H9 (cell line): ENCODE data around the gene KCNN3. TPM values are rescaled to one million over a fixed set of nuclear protein-coding genes. Genes with fewer than 3 reads are reported as not detected.

Experiments
- DNase-seq: peaks from one replicate; pipeline ENCODE4 v3.0.0-alpha.2; 2017
- H2AFZ ChIP-seq: one replicate; pipeline ENCODE4 v1.6.1; 2013; ENCODE audit warnings: mild to moderate bottlenecking, low read length, control low read depth, moderate library complexity
- H2AK5ac ChIP-seq: 2 replicates; pipeline ENCODE4 v1.6.1; 2013; ENCODE audit warnings: low read length, control low read depth, mixed read lengths; ENCODE audit not compliant: insufficient read length
- H2BK120ac ChIP-seq: one replicate; pipeline ENCODE4 v1.6.1; 2013; ENCODE audit warnings: low read depth, mild to moderate bottlenecking, low read length, control low read depth, inconsistent platforms; ENCODE audit not compliant: poor library complexity, severe bottlenecking
- H2BK12ac ChIP-seq: 2 replicates; pipeline ENCODE4 v1.6.1; 2013; ENCODE audit warnings: low read length, control low read depth, mixed read lengths, low read depth; ENCODE audit not compliant: insufficient read length
- H2BK15ac ChIP-seq: 2 replicates; pipeline ENCODE4 v1.6.1; 2013; ENCODE audit warnings: low read depth, low read length, control low read depth
- H2BK20ac ChIP-seq: one replicate; pipeline ENCODE4 v1.6.1; 2013; ENCODE audit warnings: low read depth, mild to moderate bottlenecking, low read length, control low read depth, inconsistent platforms; ENCODE audit not compliant: poor library complexity, severe bottlenecking
- H2BK5ac ChIP-seq: 2 replicates; pipeline ENCODE4 v1.6.1; 2013; ENCODE audit warnings: low read length, control low read depth, mixed read lengths; ENCODE audit not compliant: insufficient read length
- H3K14ac ChIP-seq: 2 replicates; pipeline ENCODE4 v1.6.1; 2013; ENCODE audit warnings: low read length, control low read depth; ENCODE audit not compliant: insufficient read depth
- H3K18ac ChIP-seq: 2 replicates; pipeline ENCODE4 v1.6.1; 2013; ENCODE audit warnings: low read depth, mild to moderate bottlenecking, mixed read lengths, low read length, control low read depth; ENCODE audit not compliant: insufficient read length
- H3K23ac ChIP-seq: 2 replicates; pipeline ENCODE4 v1.6.1; 2013; ENCODE audit warnings: low read length, control low read depth, mixed read lengths, low read depth; ENCODE audit not compliant: insufficient read length
- H3K23me2 ChIP-seq: 2 replicates; pipeline ENCODE4 v1.6.1; 2013; ENCODE audit warnings: low read depth, mild to moderate bottlenecking, mixed read lengths, low read length, control low read depth; ENCODE audit not compliant: insufficient read length, poor library complexity, severe bottlenecking
- H3K27ac ChIP-seq: 2 replicates; pipeline ENCODE4 v1.5.1; 2013; ENCODE audit warnings: low read length, control low read depth, mixed read lengths, low read depth; ENCODE audit not compliant: insufficient read length
- H3K27me3 ChIP-seq: 2 replicates; pipeline ENCODE4 v1.6.1; 2013; ENCODE audit warnings: low read length, control low read depth, inconsistent platforms; ENCODE audit not compliant: insufficient read depth
- H3K4ac ChIP-seq: 2 replicates; pipeline ENCODE4 v1.6.1; 2013; ENCODE audit warnings: low read depth, mild to moderate bottlenecking, control low read depth, inconsistent platforms, low read length, moderate library complexity
- H3K4me1 ChIP-seq: 2 replicates; pipeline ENCODE4 v1.6.1; 2013; ENCODE audit warnings: low read length, control low read depth, inconsistent platforms; ENCODE audit not compliant: insufficient read depth
- H3K4me2 ChIP-seq: 2 replicates; pipeline ENCODE4 v1.6.1; 2013; ENCODE audit warnings: low read length, control low read depth, mixed read lengths; ENCODE audit not compliant: insufficient read length, insufficient read depth
- H3K56ac ChIP-seq: 2 replicates; pipeline ENCODE4 v1.6.1; 2013; ENCODE audit warnings: low read depth, mild to moderate bottlenecking, mixed read lengths, low read length, control low read depth; ENCODE audit not compliant: insufficient read length
- H3K79me1 ChIP-seq: 2 replicates; pipeline ENCODE4 v1.6.1; 2013; ENCODE audit warnings: low read depth, mild to moderate bottlenecking, moderate library complexity, low read length, control low read depth, inconsistent platforms; ENCODE audit not compliant: insufficient read depth, poor library complexity, severe bottlenecking
- H3K79me2 ChIP-seq: 2 replicates; pipeline ENCODE4 v1.6.1; 2013; ENCODE audit warnings: low read length, control low read depth, inconsistent platforms; ENCODE audit not compliant: insufficient read depth
- H3K9ac ChIP-seq: 2 replicates; pipeline ENCODE4 v1.6.1; 2013; ENCODE audit warnings: low read length, control low read depth, mixed read lengths; ENCODE audit not compliant: insufficient read length; ENCODE audit errors: extremely low read depth
- H3K9me3 ChIP-seq: one replicate; pipeline ENCODE4 v1.6.1; 2013; ENCODE audit warnings: low read depth, low read length, inconsistent platforms; ENCODE audit not compliant: control insufficient read depth
- H3T11ph ChIP-seq: one replicate; pipeline ENCODE4 v1.6.1; 2013; ENCODE audit warnings: mild to moderate bottlenecking, low read length, control low read depth, inconsistent platforms
- H4K20me1 ChIP-seq: one replicate; pipeline ENCODE4 v1.6.1; 2013; ENCODE audit not compliant: control insufficient read depth, insufficient read length, insufficient read depth
- H4K5ac ChIP-seq: 2 replicates; pipeline ENCODE4 v1.6.1; 2013; ENCODE audit warnings: low read depth, mild to moderate bottlenecking, mixed read lengths, low read length, control low read depth; ENCODE audit not compliant: insufficient read length
- H4K8ac ChIP-seq: replicated peaks from 2 replicates; pipeline ENCODE4 v1.6.1; 2013; ENCODE audit warnings: low read length, control low read depth, mixed read lengths, low read depth; ENCODE audit not compliant: insufficient read length
- H4K91ac ChIP-seq: 2 replicates; pipeline ENCODE4 v1.6.1; 2013; ENCODE audit warnings: low read depth, mild to moderate bottlenecking, moderate library complexity, mixed read lengths, low read length, control low read depth; ENCODE audit not compliant: insufficient read length
- H3K27ac Mint-ChIP-seq, 3 experiments: 2 replicates in 2 of 3; 3 replicates in 1 of 3; pipeline ENCODE4 v1.8.0; 2020 to 2021; ENCODE audit warnings: mixed read lengths in 3 of 3, mild to moderate bottlenecking in 1 of 3, moderate library complexity in 1 of 3
- H3K27me3 Mint-ChIP-seq: 2 replicates; pipeline ENCODE4 v1.8.0; 2021; ENCODE audit warnings: low read depth, mild to moderate bottlenecking, moderate library complexity, mixed read lengths
- H3K36me3 Mint-ChIP-seq, 3 experiments: 2 replicates in 2 of 3; 3 replicates in 1 of 3; pipeline ENCODE4 v1.8.0; 2020 to 2021; ENCODE audit warnings: low read depth in 3 of 3, mixed read lengths in 3 of 3; ENCODE audit not compliant: insufficient read depth in 1 of 3
- H3K4me1 Mint-ChIP-seq, 2 experiments: 2 replicates each; pipeline ENCODE4 v1.8.0; 2020; ENCODE audit warnings: mixed read lengths in 2 of 2
- H3K4me3 Mint-ChIP-seq, 2 experiments: 2 replicates in 1 of 2; 3 replicates in 1 of 2; pipeline ENCODE4 v1.8.0; 2020 to 2021; ENCODE audit warnings: mild to moderate bottlenecking in 2 of 2, mixed read lengths in 2 of 2, moderate library complexity in 1 of 2
- H3K9me3 Mint-ChIP-seq, 2 experiments: 2 replicates in 1 of 2; 3 replicates in 1 of 2; pipeline ENCODE4 v1.8.0; 2020; ENCODE audit warnings: mild to moderate bottlenecking in 2 of 2, mixed read lengths in 2 of 2, moderate library complexity in 1 of 2
- WGBS: extraction: QIAGEN DNeasy Blood & Tissue Kit; methylation state at CpG from one replicate; pipeline ENCODE4 v1.1.7; 2013; ENCODE audit warnings: missing lambda C conversion rate, low lambda C conversion rate, mixed read lengths; ENCODE audit not compliant: insufficient read length; ENCODE audit errors: extremely low coverage; 5-methylcytosine and 5-hydroxymethylcytosine counted together
- total RNA-seq: library from RNA; stranded (reverse); gene quantifications from 2 replicates; pipeline ENCODE4 v1.2.1, GENCODE V29; 2021
- TF ChIP-seq, protein P1 (sequence below): fragments of 200-600 bp; sonication (generic); conservative IDR thresholded peaks from 3 replicates; pipeline ENCODE4 v1.8.0; 2021; ENCODE audit warnings: antibody characterized with exemption, mild to moderate bottlenecking

Gene KCNN3
- total RNA-seq, 1 experiment from 2014 or later, result 0.83 TPM

GRCh38 chr1:154794608-154795007 lies 75.5 kb downstream of the KCNN3 start:
- Histone ChIP-seq H2BK120ac (no peak overlapping the region), H4K91ac (no peak overlapping the region), H3K9me3 (no peaks in the 10 kb centered on the region), H3K79me1 (no peaks in the 10 kb centered on the region), H3K4me1 (no peaks in the 10 kb centered on the region), H3K79me2 (no peaks in the 10 kb centered on the region), H3K27me3 (no peaks in the 10 kb centered on the region), H3K27ac (no peak overlapping the region), H2BK12ac (no peak overlapping the region), H3K14ac (no peak overlapping the region), H4K5ac (no peak overlapping the region), H3K23ac (no peak overlapping the region), H3K9ac (no peak overlapping the region), H4K8ac (no peak overlapping the region), H2AK5ac (no peak overlapping the region), H3K56ac (no peak overlapping the region), H3K4me2 (no peak overlapping the region), H2AFZ (no peak overlapping the region), H2BK5ac (no peak overlapping the region), H3K4ac (no peak overlapping the region), H3K18ac (no peak overlapping the region), H2BK15ac (no peak overlapping the region), H4K20me1 (no peaks in the 10 kb centered on the region), H3T11ph (no peak overlapping the region), H2BK20ac (no peak overlapping the region), H3K23me2 (no peaks in the 10 kb centered on the region)
- no peak overlapping the region; a peak in 1 of 7 replicates for H3K27ac Mint-ChIP-seq
- no peak overlapping the region for H3K4me3 Mint-ChIP-seq
- peaks cover 7% of the 10 kb centered on the region for H3K27me3 Mint-ChIP-seq
- WGBS, result no CpG with 5 or more reads among the region's 3 CpGs
- peaks cover 5% of the 10 kb centered on the region in 2 experiments; a peak in 3 of 4 replicates for H3K4me1 Mint-ChIP-seq
- TF ChIP-seq, protein P1, sequence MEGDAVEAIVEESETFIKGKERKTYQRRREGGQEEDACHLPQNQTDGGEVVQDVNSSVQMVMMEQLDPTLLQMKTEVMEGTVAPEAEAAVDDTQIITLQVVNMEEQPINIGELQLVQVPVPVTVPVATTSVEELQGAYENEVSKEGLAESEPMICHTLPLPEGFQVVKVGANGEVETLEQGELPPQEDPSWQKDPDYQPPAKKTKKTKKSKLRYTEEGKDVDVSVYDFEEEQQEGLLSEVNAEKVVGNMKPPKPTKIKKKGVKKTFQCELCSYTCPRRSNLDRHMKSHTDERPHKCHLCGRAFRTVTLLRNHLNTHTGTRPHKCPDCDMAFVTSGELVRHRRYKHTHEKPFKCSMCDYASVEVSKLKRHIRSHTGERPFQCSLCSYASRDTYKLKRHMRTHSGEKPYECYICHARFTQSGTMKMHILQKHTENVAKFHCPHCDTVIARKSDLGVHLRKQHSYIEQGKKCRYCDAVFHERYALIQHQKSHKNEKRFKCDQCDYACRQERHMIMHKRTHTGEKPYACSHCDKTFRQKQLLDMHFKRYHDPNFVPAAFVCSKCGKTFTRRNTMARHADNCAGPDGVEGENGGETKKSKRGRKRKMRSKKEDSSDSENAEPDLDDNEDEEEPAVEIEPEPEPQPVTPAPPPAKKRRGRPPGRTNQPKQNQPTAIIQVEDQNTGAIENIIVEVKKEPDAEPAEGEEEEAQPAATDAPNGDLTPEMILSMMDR, result no peak
- H3K36me3 Mint-ChIP-seq, result no peaks in the 10 kb centered on the region
- no peaks in the 10 kb centered on the region for H3K9me3 Mint-ChIP-seq
- no peak for DNase-seq
